ENCODE results near the gene OR2S2.
"Not testable (repeated sequence)": the region's sequence is repeated elsewhere in the genome, so short reads cannot be mapped to it uniquely, and the experiment has no call there.

The OR2S2 gene

GRCh38 chr9:35996358-35996970 lies 38.5 kb upstream of the OR2S2 start:
- peaks cover 10% of the 10 kb centered on the region for H3K27me3 ChIP-seq
- H3K27ac ChIP-seq = no peak overlapping the region
- no peaks in the 10 kb centered on the region for H3K36me3 ChIP-seq
- no peaks in the 10 kb centered on the region for H3K4me1 ChIP-seq (ENCODE audit: control insufficient read depth in 1 of 2, insufficient read depth in 1 of 2, low read depth in 1 of 2, low read length in 1 of 2)
- no peak for TF ChIP-seq CTCF (IDR thresholded peaks at IDR 0.05)
- peaks cover 7% of the 10 kb centered on the region for H3K9me3 ChIP-seq
- no peak overlapping the region for H3K4me3 ChIP-seq (ENCODE audit: low read depth in 1 of 2, low read length in 1 of 2)

DNA sequence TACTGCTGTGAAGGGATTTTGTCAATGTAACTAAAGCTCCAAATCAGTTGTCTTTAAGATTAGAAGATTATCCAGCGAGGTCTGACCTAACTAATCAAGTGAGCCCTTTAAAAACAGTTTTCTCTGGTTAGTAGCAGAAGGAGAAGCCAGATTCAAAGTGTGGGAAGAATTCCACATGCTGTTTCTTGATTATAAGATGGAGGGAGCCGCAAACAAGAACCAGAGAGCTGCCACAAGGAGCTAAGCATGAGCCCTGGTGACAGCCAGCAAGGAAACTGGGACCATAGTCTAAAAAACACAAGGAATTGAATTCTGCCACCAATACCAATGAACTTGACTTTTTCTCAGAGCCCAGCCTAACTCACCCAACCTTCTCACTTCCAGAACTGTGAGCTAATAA lies 37.0 kb upstream of the OR2S2 start:
- H3K27ac ChIP-seq = no peak overlapping the region
- no peak for TF ChIP-seq CTCF (IDR thresholded peaks at IDR 0.05)
- no peaks in the 10 kb centered on the region for H3K4me1 ChIP-seq (ENCODE audit: control insufficient read depth in 1 of 2, insufficient read depth in 1 of 2, low read depth in 1 of 2, low read length in 1 of 2)
- peaks cover 10% of the 10 kb centered on the region for H3K27me3 ChIP-seq
- no peaks in the 10 kb centered on the region for H3K36me3 ChIP-seq
- no peak overlapping the region for H3K4me3 ChIP-seq (ENCODE audit: low read depth in 1 of 2, low read length in 1 of 2)
- peaks cover 7% of the 10 kb centered on the region for H3K9me3 ChIP-seq

GRCh38 chr9:35993976-35994720 lies 36.2 kb upstream of the OR2S2 start:
- peaks cover 7% of the 10 kb centered on the region for H3K9me3 ChIP-seq
- no peak overlapping the region for H3K4me3 ChIP-seq (ENCODE audit: low read depth in 1 of 2, low read length in 1 of 2)
- no peaks in the 10 kb centered on the region for H3K36me3 ChIP-seq
- TF ChIP-seq CTCF (IDR thresholded peaks at IDR 0.05) = no peak
- peaks cover 10% of the 10 kb centered on the region for H3K27me3 ChIP-seq
- H3K27ac ChIP-seq = no peak overlapping the region
- no peaks in the 10 kb centered on the region for H3K4me1 ChIP-seq (ENCODE audit: control insufficient read depth in 1 of 2, insufficient read depth in 1 of 2, low read depth in 1 of 2, low read length in 1 of 2)

GRCh38 chr9:35993136-35993535 lies 35.2 kb upstream of the OR2S2 start:
- not testable (repeated sequence) for H3K9me3 ChIP-seq

DNA sequence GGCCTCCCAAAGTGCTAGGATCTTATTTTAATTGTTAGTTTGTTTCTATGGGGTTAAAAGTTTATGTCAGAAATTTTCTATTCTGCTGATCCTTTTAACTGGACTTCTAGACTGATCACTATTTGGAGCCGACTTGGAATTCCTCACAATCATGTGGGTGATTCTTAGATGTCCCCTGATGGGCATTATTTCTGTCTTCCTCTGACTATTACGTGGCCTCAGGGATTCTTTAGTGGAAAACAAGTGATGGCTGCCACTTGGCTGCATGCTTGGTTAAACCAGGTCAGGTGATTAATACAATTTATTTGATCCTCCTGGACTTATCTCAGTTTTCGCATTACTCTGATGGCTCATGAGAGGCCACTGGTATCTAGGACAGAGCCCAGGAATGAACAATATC lies 32.2 kb upstream of the OR2S2 start:
- Histone ChIP-seq H3K36me3 (no peaks in the 10 kb centered on the region), H3K4me3 (ENCODE audit: low read depth in 1 of 2, low read length in 1 of 2) (no peak overlapping the region), H3K4me1 (ENCODE audit: control insufficient read depth in 1 of 2, insufficient read depth in 1 of 2, low read depth in 1 of 2, low read length in 1 of 2) (no peaks in the 10 kb centered on the region), H3K27ac (no peak overlapping the region), H3K9me3 (no peaks in the 10 kb centered on the region), H3K27me3 (peaks cover 19% of the 10 kb centered on the region)
- TF ChIP-seq CTCF (IDR thresholded peaks at IDR 0.05) = no peak

More at GRCh38 chr9:35993136-35993535, 35.2 kb upstream of the OR2S2 start:
- H3K27me3 ChIP-seq = peaks cover 15% of the 10 kb centered on the region
- H3K4me1 ChIP-seq (ENCODE audit: control insufficient read depth in 1 of 2, insufficient read depth in 1 of 2, low read depth in 1 of 2, low read length in 1 of 2); H3K36me3 ChIP-seq; H3K4me3 ChIP-seq (ENCODE audit: low read depth in 1 of 2, low read length in 1 of 2); H3K27ac ChIP-seq: not testable (repeated sequence)

- H3K4me1 ChIP-seq (ENCODE audit: control insufficient read depth in 1 of 2, insufficient read depth in 1 of 2, low read depth in 1 of 2, low read length in 1 of 2) = no peaks in the 10 kb centered on the region
- no peak overlapping the region for H3K27ac ChIP-seq
- H3K4me3 ChIP-seq (ENCODE audit: low read depth in 1 of 2, low read length in 1 of 2) = no peak overlapping the region
- H3K27me3 ChIP-seq = peaks cover 59% of the 10 kb centered on the region
- no peaks in the 10 kb centered on the region for H3K9me3 ChIP-seq
- no peak for TF ChIP-seq CTCF (IDR thresholded peaks at IDR 0.05)
- no peaks in the 10 kb centered on the region for H3K36me3 ChIP-seq
These were observed 26.1 kb upstream of the OR2S2 start for GRCh38 chr9:35984021-35984420.
